Measurements from ENCODE around the gene FRAT2.

The FRAT2 gene

GRCh38 chr10:97334370-97335175, at the start of gene FRAT2:
Gene FRAT2 (minus strand): TSS chr10:97334729. CDS start chr10:97334572, 157 bp downstream.
- peak; percentile 76 for DNase-seq (ENCODE audit: low read depth, low spot score)

DNA sequence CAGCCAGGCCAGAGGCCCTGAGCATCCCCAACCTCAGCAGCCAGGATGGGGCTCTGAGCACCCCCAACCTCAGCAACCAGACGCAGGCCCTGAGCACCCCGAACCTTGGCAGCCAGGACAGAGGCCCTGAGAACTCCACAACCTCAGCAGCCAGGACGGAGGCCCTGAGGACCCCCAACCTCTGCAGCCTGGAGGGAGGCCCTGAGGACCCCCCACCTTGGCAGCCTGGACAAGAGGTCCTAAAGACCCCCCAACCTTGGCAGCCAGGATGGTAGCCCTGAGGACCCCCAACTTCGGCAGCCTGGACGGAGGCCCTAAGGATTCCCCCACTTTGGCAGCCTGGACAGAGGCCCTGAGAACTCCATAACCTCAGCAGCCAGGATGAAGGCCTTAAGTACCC, 49.6 kb upstream of the FRAT2 start:
- DNase-seq (ENCODE audit: low read depth, low spot score), result no peak

GRCh38 chr10:97383159-97383558, 48.6 kb upstream of the FRAT2 start:
- no peak for DNase-seq (ENCODE audit: low read depth, low spot score)

DNA sequence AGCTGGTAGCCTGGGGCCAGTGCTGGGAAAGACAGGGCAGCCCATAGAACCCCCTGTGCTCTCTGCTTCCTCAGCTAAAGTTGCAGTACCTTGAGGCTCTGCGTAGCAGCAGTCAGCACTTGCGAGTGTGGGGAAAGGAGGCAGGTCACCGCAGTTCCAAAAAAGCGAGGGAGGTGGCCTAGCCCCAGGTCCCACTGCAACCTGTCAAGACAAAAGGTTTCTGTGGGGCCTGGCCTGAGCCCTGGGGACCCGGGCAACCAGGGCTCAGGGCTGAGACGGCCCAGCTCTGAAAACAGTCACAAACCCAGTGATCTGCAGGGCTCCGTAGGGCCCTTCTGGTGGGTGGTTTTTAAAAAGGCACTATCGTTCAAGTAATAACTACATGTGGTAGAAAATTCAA, 47.1 kb upstream of the FRAT2 start:
- DNase-seq (ENCODE audit: low read depth, low spot score), result no peak

- DNase-seq (ENCODE audit: low read depth, low spot score), result no peak
Observed at GRCh38 chr10:97380516-97380915, 46.0 kb upstream of the FRAT2 start.

DNA sequence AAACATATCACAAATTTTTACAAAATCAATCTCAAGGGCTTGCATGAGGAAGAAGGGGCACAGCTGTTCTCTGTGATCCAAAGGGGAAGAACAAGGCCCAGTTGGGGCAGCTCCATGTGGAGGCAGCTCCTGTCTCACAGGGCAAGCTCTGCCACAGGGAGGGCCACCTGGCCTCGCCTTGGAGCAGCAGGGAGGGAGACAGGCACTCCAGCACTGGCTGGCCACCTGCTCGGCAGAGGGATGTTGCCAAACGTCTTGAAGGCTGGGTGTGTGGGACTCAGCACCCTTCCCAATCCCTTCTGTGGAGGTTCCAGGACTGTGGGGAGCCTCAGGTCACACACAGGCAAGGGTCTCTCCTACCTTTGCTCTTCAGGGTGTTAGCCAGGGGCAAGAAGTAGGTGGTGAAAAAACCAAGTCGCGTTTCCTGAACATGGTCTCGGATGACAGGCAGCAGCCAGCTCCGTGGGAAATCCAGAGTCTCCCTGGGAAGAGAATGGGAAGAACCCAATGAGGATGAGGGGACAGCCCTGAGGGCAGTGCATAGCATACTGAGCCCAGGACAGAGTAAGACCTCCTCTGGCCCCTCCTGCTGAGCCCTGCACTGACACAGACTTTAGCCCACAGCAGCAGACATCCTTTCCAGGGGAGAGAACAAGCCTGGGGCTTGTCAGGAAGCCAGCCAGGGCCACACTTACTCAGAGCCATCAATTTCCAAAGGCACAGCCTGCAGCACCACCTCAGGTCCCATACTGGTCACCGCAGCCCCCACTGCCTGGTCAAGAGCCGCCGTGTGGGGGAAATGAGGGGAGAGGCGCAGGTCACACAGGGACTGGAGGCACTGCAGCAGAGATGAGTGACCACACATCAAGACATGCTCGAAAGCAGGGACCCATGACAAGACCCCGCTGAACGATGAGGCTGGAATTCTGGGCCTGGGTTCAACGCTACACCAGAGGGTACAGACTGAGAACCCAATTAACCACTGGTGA, 44.7 kb upstream of the FRAT2 start:
- no peak for DNase-seq (ENCODE audit: low read depth, low spot score)

DNA sequence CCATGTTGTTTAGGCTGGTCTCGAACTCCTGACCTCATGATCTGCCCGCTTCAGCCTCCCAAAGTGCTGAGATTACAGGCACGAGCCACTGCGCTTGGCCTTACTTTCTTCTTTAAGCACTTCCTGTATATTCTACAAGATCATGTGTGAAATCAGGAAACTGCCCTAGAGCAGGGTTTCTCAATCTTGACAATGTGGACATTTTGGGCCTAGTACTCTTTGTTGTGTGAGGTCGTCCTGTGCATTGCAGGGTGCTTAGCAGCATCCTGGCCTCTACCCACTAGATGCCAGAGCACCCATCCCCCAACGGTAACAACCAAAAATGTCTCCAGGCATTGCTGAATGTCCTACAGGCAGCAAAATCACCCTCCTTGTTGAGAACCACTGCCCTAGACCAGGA, 41.9 kb upstream of the FRAT2 start:
- DNase-seq (ENCODE audit: low read depth, low spot score), result no peak

DNA sequence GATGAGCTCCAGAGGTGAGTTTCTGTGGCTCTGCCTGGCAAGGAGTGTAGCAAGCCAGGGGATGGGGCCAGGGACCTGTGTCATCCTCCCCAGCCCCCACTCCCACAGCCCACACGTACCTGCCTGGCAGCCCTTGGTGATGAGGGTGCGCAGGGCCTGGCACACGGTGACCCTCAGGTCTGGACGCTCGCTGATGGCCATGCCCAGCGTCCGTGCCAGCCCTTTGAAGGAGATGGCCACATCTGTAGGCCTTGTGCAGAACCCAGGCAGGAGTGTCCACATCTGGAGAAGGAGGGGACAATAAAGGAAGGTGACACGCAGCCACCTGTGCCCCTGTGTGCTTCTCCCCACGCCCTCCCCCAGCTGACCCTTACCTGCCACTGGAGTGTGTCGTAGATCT, 38.9 kb upstream of the FRAT2 start:
- DNase-seq (ENCODE audit: low read depth, low spot score), result no peak

DNA sequence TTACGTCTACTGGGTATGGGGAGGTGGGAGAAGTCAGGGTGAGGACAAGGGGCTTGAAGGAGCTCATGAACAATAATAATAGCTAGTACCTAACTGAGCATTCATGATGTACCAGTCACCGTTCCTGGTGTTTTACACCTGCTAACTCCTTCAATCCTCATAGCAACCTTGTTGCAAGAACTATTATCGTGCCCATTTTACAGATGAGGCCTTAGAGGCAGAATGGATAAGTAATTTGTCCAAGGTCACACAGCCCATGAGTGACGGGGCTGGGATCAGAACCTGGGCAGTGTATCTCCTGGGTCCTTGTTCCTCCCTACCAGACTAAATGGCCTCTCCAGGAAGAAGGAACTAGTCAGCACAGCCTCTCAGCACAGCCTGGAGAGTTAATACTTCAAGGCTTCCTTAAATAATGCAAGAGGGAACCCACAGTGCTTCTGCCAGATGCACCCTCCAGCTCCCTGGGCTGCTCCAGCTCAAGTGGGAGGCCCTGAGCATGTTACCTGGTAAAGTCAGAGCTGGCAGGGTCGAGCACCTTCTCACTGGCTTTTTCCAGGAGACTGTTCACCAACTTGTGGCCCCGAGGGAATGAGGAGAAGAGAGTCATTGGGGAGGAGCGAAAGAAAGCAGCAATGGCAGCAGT, 37.8 kb upstream of the FRAT2 start:
- DNase-seq (ENCODE audit: low read depth, low spot score), result no peak

- no peak for DNase-seq (ENCODE audit: low read depth, low spot score)
Observed at GRCh38 chr10:97371696-97372095, 37.2 kb upstream of the FRAT2 start.

GRCh38 chr10:97367126-97367649, 32.7 kb upstream of the FRAT2 start:
- DNase-seq (ENCODE audit: low read depth, low spot score), result no peak

DNA sequence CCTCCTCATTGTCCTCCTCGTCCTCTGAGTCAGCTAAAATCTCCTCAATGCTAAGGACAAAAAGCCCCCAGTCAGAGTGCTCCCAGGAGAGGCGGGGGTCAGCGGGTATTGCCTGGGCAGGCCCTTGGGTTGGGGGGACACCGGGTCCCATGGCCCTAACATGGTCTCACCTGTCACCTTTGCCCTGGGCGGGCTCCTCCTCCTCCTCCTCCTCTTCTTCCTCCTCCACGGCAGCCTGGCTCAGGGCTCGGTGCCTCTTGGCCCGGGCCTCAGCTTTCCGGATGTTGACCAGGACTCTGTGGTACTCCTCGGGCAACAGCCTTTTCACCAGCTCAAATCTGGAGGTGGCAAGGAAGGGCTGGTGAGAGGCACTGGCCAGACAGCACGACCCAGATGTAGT, 32.0 kb upstream of the FRAT2 start:
- DNase-seq (ENCODE audit: low read depth, low spot score), result no peak

GRCh38 chr10:97365761-97366351, 31.3 kb upstream of the FRAT2 start:
- DNase-seq (ENCODE audit: low read depth, low spot score), result no peak

DNA sequence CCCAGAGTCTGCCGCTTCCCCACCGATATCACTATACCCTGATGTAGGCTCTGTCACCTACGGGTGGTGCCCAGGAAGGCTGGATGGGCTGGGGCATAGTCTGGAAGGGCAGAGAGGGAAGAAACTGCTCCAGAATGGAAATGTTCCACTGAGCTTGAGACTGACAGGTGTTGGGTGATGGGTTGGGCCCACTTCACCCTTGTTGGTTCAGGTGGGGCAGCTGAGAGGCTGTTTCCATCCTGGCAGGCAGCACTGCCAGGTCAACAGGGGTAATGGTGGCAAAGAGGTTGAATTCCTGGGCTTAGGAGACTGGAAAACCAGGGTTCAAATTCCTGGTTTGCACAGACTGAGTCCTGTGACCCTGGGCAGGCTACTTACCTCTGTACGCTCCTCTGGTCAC, 28.5 kb upstream of the FRAT2 start:
- no peak for DNase-seq (ENCODE audit: low read depth, low spot score)

DNA sequence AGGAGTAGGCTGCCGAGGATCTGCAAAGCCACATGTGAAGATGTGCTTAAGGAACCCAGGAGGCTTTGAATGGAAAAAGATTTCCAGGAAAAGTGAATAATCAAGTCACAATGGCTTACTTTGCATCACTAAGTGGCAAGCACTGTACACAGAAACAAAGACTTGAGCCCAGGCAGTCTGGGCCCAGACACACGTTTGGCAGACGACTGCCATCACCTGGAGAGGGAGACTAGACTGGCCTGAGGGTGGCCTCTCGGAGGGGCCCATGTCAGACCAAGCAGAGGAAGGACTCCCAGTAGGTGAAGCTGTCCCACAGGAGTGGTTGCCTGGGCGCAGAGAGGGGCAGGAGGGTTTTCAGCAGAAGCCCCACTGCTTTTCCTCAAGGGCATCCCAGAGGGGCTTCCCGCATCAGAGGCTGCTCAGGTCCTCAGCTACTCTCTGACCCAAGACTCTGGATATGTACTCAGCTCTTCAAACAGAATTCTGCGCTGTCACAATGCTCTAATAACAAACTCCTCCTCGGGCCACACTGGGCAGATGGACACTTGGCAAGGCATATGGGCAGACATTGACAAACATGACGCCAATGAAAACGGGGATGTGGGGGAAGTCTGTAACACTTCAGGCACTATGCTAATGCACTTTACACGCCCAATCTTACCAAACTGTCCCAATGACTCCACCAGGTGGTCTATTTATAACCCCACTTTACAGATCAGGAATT, 27.9 kb upstream of the FRAT2 start:
- no peak for DNase-seq (ENCODE audit: low read depth, low spot score)

- DNase-seq (ENCODE audit: low read depth, low spot score), result no peak
Observed at GRCh38 chr10:97361537-97361901, 27.0 kb upstream of the FRAT2 start.

GRCh38 chr10:97360705-97361536, 26.4 kb upstream of the FRAT2 start:
- no peak for DNase-seq (ENCODE audit: low read depth, low spot score)

GRCh38 chr10:97358781-97359180, 24.3 kb upstream of the FRAT2 start:
- no peak for DNase-seq (ENCODE audit: low read depth, low spot score)

GRCh38 chr10:97358349-97358748, 23.8 kb upstream of the FRAT2 start:
- no peak for DNase-seq (ENCODE audit: low read depth, low spot score)

- DNase-seq (ENCODE audit: low read depth, low spot score), result no peak
Observed at GRCh38 chr10:97356918-97357317, 22.4 kb upstream of the FRAT2 start.
